A673 (cell line): ENCODE results near the gene FBXL17.

Source experiments
- EZH2 ChIP-seq: fragments of 200-600 bp; sonication (generic); IDR thresholded peaks from 2 replicates; pipeline ENCODE4 v1.6.1; 2017; ENCODE audit warnings: borderline replicate concordance, low read depth, mild to moderate bottlenecking, mixed read lengths, antibody characterized with exemption, low read length; ENCODE audit not compliant: poor library complexity, severe bottlenecking
- TF ChIP-seq, protein P1 (sequence below): fragments of 300-800, 200-600 bp; sonication (generic); conservative IDR thresholded peaks from 2 replicates; pipeline ENCODE4 v1.5.1; 2017; ENCODE audit warnings: low read depth, mild to moderate bottlenecking, antibody characterized with exemption, low read length, moderate library complexity, mixed read lengths

- TF ChIP-seq, protein P1, sequence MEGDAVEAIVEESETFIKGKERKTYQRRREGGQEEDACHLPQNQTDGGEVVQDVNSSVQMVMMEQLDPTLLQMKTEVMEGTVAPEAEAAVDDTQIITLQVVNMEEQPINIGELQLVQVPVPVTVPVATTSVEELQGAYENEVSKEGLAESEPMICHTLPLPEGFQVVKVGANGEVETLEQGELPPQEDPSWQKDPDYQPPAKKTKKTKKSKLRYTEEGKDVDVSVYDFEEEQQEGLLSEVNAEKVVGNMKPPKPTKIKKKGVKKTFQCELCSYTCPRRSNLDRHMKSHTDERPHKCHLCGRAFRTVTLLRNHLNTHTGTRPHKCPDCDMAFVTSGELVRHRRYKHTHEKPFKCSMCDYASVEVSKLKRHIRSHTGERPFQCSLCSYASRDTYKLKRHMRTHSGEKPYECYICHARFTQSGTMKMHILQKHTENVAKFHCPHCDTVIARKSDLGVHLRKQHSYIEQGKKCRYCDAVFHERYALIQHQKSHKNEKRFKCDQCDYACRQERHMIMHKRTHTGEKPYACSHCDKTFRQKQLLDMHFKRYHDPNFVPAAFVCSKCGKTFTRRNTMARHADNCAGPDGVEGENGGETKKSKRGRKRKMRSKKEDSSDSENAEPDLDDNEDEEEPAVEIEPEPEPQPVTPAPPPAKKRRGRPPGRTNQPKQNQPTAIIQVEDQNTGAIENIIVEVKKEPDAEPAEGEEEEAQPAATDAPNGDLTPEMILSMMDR, result no peak
- no peak for TF ChIP-seq EZH2
Measured at GRCh38 chr5:107925200-107925599, 456.7 kb downstream of the FBXL17 start.
